ENCODE results near the gene VPS18. TPM values are rescaled to one million over a fixed set of nuclear protein-coding genes. Genes with fewer than 3 reads are reported as not detected.

Gene VPS18, protein sequence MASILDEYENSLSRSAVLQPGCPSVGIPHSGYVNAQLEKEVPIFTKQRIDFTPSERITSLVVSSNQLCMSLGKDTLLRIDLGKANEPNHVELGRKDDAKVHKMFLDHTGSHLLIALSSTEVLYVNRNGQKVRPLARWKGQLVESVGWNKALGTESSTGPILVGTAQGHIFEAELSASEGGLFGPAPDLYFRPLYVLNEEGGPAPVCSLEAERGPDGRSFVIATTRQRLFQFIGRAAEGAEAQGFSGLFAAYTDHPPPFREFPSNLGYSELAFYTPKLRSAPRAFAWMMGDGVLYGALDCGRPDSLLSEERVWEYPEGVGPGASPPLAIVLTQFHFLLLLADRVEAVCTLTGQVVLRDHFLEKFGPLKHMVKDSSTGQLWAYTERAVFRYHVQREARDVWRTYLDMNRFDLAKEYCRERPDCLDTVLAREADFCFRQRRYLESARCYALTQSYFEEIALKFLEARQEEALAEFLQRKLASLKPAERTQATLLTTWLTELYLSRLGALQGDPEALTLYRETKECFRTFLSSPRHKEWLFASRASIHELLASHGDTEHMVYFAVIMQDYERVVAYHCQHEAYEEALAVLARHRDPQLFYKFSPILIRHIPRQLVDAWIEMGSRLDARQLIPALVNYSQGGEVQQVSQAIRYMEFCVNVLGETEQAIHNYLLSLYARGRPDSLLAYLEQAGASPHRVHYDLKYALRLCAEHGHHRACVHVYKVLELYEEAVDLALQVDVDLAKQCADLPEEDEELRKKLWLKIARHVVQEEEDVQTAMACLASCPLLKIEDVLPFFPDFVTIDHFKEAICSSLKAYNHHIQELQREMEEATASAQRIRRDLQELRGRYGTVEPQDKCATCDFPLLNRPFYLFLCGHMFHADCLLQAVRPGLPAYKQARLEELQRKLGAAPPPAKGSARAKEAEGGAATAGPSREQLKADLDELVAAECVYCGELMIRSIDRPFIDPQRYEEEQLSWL
- total RNA-seq (2022; extraction: Qiagen RNA extraction): 19.7 to 25.8 TPM (median 24.5 TPM) in 5 replicates

DNA sequence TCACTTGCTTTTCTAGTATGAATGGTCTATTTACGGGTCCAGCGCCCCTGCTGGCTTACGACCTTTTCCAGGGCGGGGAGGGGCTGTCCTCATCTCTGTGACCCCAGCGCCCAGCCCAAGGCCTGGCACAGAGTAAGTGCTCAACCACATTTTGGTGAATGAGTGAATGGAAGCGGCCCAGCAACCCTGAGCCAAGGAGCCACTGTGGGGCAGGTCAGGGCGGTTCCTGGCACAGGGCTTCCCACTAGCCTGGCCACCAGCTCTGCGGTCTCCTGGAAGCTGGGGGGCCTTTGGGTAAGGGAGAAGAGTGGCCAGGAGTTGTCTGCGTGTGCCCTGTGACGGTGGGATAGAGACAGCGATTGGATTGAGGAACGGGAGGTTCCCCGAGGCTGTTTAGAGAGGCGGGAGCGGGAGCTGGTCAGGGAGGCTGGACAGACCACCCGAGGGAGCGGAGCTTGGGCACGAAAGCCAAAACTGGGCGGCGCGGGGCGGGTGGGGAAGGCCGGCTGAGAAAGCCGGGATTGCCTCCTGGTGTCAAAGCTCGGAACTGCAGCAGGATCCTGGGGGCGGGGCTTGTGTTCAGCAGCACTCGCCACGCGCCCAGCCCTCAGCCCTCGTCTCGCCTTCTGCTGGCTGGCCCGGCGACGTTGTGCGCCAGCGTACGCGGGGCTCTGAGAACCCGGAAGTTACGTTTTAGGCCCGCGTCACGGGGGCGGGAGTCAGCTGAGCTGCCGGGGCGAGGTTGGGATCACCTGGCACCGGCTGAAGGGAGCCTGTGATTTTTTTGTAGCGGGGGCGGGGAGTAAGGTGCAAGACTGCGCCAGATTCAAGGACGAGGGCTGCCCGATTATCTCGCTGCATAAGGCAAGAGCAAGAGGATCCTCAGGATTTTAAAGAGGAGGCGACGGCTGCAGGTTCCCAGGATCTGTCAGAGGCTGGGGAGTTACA is at the start of gene VPS18:
TSS of gene VPS18 (plus strand) at position 718 of the 948 bp plus-strand sequence. CDS start 319 bp downstream, outside the sequence.

DNA sequence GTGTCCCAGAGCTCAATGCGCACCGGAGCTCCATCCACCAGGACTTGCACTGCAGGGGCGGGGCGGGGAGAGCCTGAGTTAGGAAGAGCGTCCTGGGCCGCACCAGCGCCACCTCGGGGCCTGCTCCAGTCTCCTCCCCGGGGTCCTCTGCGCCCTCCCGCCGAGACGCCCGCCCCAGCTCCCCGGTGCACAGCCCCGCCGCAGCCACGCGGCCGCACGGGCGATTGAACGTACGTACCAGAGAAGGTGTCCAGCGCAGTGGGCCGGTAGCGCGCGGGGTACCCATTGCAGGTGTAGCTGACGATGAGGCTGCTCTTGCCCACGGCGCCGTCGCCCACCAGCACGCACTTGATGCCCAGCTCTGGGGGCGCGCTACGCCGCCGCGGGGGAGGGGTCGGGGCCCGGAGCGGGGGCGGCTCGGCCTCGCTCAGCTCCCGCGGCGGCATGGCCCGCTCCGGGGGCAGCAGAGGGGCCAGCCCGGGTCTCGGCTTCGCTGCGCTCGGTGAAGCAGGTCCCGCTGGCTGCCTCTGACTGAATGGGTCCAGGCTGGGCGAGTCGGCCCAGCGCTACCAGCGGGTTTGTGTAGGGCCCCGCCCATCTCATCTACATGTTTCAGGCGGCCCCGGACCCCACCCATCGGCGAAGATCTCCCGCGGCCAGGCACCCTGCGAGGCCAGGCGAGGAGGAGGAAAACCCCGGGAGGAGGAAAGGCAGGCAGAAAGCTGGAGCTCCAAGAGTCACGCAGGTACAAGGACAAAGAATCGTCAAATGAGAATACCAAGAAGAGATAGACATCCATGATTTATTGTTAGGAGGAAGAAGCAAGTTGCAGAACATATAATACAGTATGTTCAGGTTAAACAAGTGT is 20.3 kb upstream of the VPS18 start, which contains the start of gene RHOV:
TSS of gene RHOV (minus strand) at position 541 of the 868 bp plus-strand sequence. CDS start at position 446, 95 bp downstream.

DNA sequence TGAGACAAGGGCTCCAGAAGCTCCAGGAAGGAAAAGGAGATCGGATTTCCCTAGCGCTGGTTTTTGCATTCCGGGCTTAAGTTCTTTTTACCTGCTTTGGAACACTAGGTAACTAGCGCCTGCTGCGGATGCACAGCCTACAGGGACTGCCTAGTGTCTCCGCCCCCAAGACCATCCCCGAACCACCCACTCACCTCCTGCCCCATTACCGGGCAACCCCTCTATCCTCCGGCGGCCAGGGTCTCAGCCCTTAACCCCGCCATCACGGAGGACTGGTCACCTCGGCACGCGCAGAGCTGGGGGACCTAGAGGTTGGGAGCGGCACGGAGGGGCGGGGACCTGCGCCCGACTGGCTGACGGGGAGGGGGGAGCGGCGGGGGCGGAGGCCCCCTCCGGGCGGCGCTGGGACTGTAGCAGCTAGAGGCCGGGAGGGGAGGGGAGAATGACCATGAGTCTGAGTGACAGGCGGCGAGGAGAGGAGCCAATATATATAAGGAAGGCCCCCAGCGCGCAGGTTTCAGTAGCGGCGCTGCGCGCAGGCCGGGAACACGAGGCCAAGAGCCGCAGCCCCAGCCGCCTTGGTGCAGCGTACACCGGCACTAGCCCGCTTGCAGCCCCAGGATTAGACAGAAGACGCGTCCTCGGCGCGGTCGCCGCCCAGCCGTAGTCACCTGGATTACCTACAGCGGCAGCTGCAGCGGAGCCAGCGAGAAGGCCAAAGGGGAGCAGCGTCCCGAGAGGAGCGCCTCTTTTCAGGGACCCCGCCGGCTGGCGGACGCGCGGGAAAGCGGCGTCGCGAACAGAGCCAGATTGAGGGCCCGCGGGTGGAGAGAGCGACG is 34.8 kb downstream of the VPS18 start, which contains the start of gene DLL4:
TSS of gene DLL4 (plus strand) at position 520 of the 839 bp plus-strand sequence. CDS start 329 bp downstream, outside the sequence.

DNA sequence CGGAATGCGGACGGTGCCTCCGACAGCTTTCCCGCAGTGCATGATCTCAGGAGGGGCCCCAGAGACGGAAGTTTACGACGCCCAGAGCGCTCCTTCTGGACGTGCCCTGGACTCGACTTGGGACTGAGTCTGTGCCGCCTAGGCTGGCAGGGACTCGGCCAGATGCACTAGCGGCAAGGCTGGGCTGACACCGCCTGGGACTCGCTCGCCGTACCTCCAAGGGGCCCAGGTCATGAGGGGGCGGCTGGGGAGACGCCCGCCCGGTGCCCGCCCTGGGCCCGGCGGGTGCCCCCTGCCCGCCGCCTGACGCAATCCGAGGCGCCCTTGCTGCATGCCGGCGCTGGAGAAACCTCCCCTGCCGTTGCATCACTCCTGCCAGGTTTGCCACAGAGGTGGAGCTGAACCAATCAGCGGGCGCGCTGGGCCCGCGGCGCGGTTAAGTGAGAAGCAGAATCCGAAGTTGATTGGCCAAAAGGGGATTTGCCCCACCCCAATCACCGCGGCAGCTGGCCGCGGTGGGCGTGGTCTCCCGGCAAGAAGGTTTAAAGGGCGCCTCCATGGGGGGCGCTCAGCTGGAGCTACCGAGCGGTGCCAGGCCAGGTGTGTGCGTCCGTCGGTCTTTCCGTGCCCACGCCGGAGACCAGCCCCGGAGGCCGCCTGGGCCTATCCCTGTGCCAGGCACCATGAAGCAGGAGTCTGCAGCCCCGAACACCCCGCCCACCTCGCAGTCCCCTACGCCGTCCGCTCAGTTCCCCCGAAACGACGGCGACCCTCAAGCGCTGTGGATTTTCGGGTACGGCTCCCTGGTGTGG is 58.9 kb downstream of the VPS18 start, which contains the start of gene CHAC1:
TSS of gene CHAC1 (plus strand) at position 571 of the 812 bp plus-strand sequence. CDS start at position 684, 113 bp downstream.

Other genes starting within 250 kb of the VPS18 start
- gene RAD51, start 199.3 kb upstream of the VPS18 start, total RNA-seq (2022; extraction: Qiagen RNA extraction): 17.7 to 23.7 TPM (median 20.5 TPM) in 5 replicates
- 21.6 to 24.4 TPM (median 22.1 TPM) in 5 replicates for gene RMDN3, start 139.2 kb upstream of the VPS18 start, total RNA-seq (2022; extraction: Qiagen RNA extraction)
- gene GCHFR, start 130.4 kb upstream of the VPS18 start, total RNA-seq (2022; extraction: Qiagen RNA extraction): 6.0 to 7.9 TPM (median 7.0 TPM) in 5 replicates
- 0.04 to 0.10 TPM (median 0.05 TPM) in 3 of 5 replicates, not detected in the others for gene C15orf62, start 124.5 kb upstream of the VPS18 start, total RNA-seq (2022; extraction: Qiagen RNA extraction)
- gene ZFYVE19, start 87.4 kb upstream of the VPS18 start, total RNA-seq (2022; extraction: Qiagen RNA extraction): 13.8 to 16.5 TPM (median 16.1 TPM) in 5 replicates
- gene DNAJC17, start 87.0 kb upstream of the VPS18 start, total RNA-seq (2022; extraction: Qiagen RNA extraction): 21.1 to 28.9 TPM (median 25.8 TPM) in 5 replicates
- 0.14 to 0.21 TPM (median 0.19 TPM) in 3 of 5 replicates, not detected in the others for gene PPP1R14D, start 65.7 kb upstream of the VPS18 start, total RNA-seq (2022; extraction: Qiagen RNA extraction)
- gene SPINT1, start 50.4 kb upstream of the VPS18 start, total RNA-seq (2022; extraction: Qiagen RNA extraction): 0.59 to 0.94 TPM (median 0.67 TPM) in 5 replicates
- 3.7 to 4.3 TPM (median 3.7 TPM) in 5 replicates for gene RHOV, start 20.2 kb upstream of the VPS18 start, total RNA-seq (2022; extraction: Qiagen RNA extraction)
- gene DLL4, start 34.9 kb downstream of the VPS18 start, total RNA-seq (2022; extraction: Qiagen RNA extraction): 1.8 to 2.8 TPM (median 2.8 TPM) in 5 replicates
- gene CHAC1, start 59.0 kb downstream of the VPS18 start, total RNA-seq (2022; extraction: Qiagen RNA extraction): 7.5 to 13.3 TPM (median 8.8 TPM) in 5 replicates
- gene INO80, start 221.8 kb downstream of the VPS18 start, total RNA-seq (2022; extraction: Qiagen RNA extraction): 12.0 to 15.7 TPM (median 14.0 TPM) in 5 replicates

Data from A549 treated with dexamethasone at 1 μM for 4 hours (cell line).